GM18909 (cell line): Measurements from ENCODE around the gene CCDC167.
"Not testable (repeated sequence)": the region's sequence is repeated elsewhere in the genome, so short reads cannot be mapped to it uniquely, and the experiment has no call there.

Experiments used
- ATAC-seq: cut with Tn5 transposase; IDR thresholded peaks from one replicate; pipeline ENCODE4 v1.9.1; 2021; ENCODE audit warnings: mild to moderate bottlenecking; ENCODE audit not compliant: unreplicated experiment, poor library complexity

The CCDC167 gene

GRCh38 chr6:37512400-37513011 is 12.8 kb upstream of the CCDC167 start:
- ATAC-seq: no peak

GRCh38 chr6:37511910-37512399 is 12.3 kb upstream of the CCDC167 start:
- ATAC-seq: no peak

- no peak for ATAC-seq
Measured at GRCh38 chr6:37511201-37511600, 11.5 kb upstream of the CCDC167 start.

- no peak for ATAC-seq
Measured at GRCh38 chr6:37507690-37508421, 8.2 kb upstream of the CCDC167 start.

- ATAC-seq: no peak
Measured at GRCh38 chr6:37507077-37507476, 7.4 kb upstream of the CCDC167 start.

GRCh38 chr6:37506479-37506878 is 6.8 kb upstream of the CCDC167 start:
- no peak for ATAC-seq

GRCh38 chr6:37504024-37504423 is 4.3 kb upstream of the CCDC167 start:
- ATAC-seq: no peak

- no peak for ATAC-seq
Measured at GRCh38 chr6:37503309-37503965, 3.7 kb upstream of the CCDC167 start.

GRCh38 chr6:37502703-37503291 is 3.1 kb upstream of the CCDC167 start:
- no peak for ATAC-seq

GRCh38 chr6:37501632-37502491 is 2.2 kb upstream of the CCDC167 start:
- no peak for ATAC-seq

- not testable (repeated sequence) for ATAC-seq
Measured at GRCh38 chr6:37500904-37501303, 1.2 kb upstream of the CCDC167 start.

- no peak for ATAC-seq
Measured at GRCh38 chr6:37500294-37500608, 558 bp upstream of the CCDC167 start.

GRCh38 chr6:37496951-37497885 is 2.5 kb downstream of the CCDC167 start:
- no peak for ATAC-seq

- ATAC-seq: no peak
Measured at GRCh38 chr6:37495244-37495934, 4.3 kb downstream of the CCDC167 start.

GRCh38 chr6:37493661-37493995 is 6.1 kb downstream of the CCDC167 start:
- no peak for ATAC-seq

GRCh38 chr6:37492991-37493660 is 6.6 kb downstream of the CCDC167 start:
- ATAC-seq: no peak

GRCh38 chr6:37492236-37492972 is 7.3 kb downstream of the CCDC167 start:
- ATAC-seq: no peak

GRCh38 chr6:37491830-37492208 is 7.9 kb downstream of the CCDC167 start:
- no peak for ATAC-seq
